ENCODE measurements around the gene BICD1.

- TF ChIP-seq CTCF (conservative IDR thresholded peaks at IDR 0.05) (no peak), EZH2 (IDR thresholded peaks at IDR 0.05; ENCODE audit: low read depth) (no peak)
These were observed 70.0 kb downstream of the BICD1 start for GRCh38 chr12:32176606-32177005.

All from PC-9 (cell line).